ENCODE data around the gene HLCS.

DNA sequence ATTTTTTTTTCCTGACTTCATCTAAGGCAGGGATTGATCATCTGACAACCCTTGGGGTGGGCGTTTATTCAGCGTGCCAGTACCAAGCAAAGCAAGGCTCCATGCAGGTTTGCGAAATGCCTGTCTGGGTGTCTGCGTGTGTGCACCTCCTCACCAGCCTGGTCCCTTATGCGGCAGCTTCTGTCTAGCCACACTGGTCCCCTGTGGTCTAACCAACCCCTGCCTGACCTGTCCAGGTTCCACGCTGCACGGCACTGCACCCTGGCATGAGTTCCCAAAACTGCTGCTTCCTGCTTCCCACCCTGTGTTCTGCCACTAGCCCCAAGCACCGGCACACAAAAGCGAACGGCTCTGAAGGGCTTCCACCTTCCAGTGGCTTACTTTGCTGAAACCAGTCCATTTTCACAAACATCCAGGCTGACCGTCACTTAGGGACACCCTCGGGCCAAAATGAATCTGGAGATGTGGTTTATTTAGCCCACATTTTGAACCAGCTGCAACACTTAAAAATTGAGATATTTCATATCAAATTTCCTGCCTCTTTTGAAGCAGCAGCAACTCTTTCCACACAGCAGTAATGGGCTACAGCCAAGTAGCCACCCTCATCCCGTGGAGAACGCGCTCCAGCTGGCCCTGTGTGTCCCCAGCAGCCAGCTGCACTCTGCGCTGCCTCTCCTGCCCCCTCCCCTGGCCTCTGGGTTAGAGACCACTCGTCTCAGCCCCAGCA is 55.7 kb downstream of the HLCS start:
- TF ChIP-seq, protein P1, sequence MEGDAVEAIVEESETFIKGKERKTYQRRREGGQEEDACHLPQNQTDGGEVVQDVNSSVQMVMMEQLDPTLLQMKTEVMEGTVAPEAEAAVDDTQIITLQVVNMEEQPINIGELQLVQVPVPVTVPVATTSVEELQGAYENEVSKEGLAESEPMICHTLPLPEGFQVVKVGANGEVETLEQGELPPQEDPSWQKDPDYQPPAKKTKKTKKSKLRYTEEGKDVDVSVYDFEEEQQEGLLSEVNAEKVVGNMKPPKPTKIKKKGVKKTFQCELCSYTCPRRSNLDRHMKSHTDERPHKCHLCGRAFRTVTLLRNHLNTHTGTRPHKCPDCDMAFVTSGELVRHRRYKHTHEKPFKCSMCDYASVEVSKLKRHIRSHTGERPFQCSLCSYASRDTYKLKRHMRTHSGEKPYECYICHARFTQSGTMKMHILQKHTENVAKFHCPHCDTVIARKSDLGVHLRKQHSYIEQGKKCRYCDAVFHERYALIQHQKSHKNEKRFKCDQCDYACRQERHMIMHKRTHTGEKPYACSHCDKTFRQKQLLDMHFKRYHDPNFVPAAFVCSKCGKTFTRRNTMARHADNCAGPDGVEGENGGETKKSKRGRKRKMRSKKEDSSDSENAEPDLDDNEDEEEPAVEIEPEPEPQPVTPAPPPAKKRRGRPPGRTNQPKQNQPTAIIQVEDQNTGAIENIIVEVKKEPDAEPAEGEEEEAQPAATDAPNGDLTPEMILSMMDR (IDR thresholded peaks at IDR 0.05; ENCODE audit: insufficient read depth, low read length, poor library complexity, severe bottlenecking), result no peak
- TF ChIP-seq EZH2phosphoT487 (conservative IDR thresholded peaks at IDR 0.05; ENCODE audit: low read length), result no peak

Data from SU-DHL-6 (cell line).